ACC112 (cell line): ENCODE results near the gene C6orf89.

Experiments used
- H2AFZ ChIP-seq: fragments of 200-600 bp; sonication (generic); one replicate; pipeline ENCODE4 v1.6.0; 2017; ENCODE audit warnings: antibody characterized with exemption, low read length; ENCODE audit not compliant: unreplicated experiment
- H3K27ac ChIP-seq: fragments of 200-600 bp; sonication (generic); 2 replicates; pipeline ENCODE4 v1.5.1; 2014; ENCODE audit warnings: low read depth, mild to moderate bottlenecking, antibody characterized with exemption, low read length, moderate library complexity
- H3K27me3 ChIP-seq: fragments of 200-600 bp; sonication (generic); 2 replicates; pipeline ENCODE4 v1.6.1; 2014; ENCODE audit warnings: mild to moderate bottlenecking, antibody characterized with exemption, low read length, moderate library complexity, mixed read lengths; ENCODE audit not compliant: insufficient read depth
- H3K36me3 ChIP-seq: fragments of 200-600 bp; sonication (generic); 2 replicates; pipeline ENCODE4 v1.6.1; 2016; ENCODE audit warnings: mild to moderate bottlenecking, antibody characterized with exemption, low read length, moderate library complexity, mixed read lengths; ENCODE audit not compliant: insufficient read depth
- H3K4me1 ChIP-seq: fragments of 200-600 bp; sonication (generic); one replicate; pipeline ENCODE4 v1.6.1; 2016; ENCODE audit warnings: low read length, mixed read lengths; ENCODE audit not compliant: insufficient read depth, unreplicated experiment, control insufficient read depth
- H3K4me3 ChIP-seq: fragments of 200-600 bp; sonication (generic); 2 replicates; pipeline ENCODE4 v1.5.1; 2014; ENCODE audit warnings: mild to moderate bottlenecking, low read depth, low read length
- H3K79me2 ChIP-seq: fragments of 200-600 bp; sonication (generic); one replicate; pipeline ENCODE4 v1.6.0; 2016; ENCODE audit warnings: low read length; ENCODE audit not compliant: control insufficient read depth, unreplicated experiment, insufficient read depth

The C6orf89 gene

GRCh38 chr6:36977470-36977941 is 91.8 kb downstream of the C6orf89 start:
- peaks cover 50% of the 10 kb centered on the region for H3K36me3 ChIP-seq
- no peak overlapping the region for H2AFZ ChIP-seq
- H3K79me2 ChIP-seq = peaks cover 61% of the 10 kb centered on the region
- no peaks in the 10 kb centered on the region for H3K27me3 ChIP-seq
- H3K4me3 ChIP-seq = no peak overlapping the region
- peaks cover 12% of the 10 kb centered on the region for H3K4me1 ChIP-seq
- no peak overlapping the region for H3K27ac ChIP-seq
